RPMI8226 (cell line): ENCODE measurements around the gene ATP2B2.

Experiments used
- DNase-seq: peaks from one replicate; pipeline ENCODE4 v3.0.0-alpha.2; 2015

ATP2B2 gene

DNA sequence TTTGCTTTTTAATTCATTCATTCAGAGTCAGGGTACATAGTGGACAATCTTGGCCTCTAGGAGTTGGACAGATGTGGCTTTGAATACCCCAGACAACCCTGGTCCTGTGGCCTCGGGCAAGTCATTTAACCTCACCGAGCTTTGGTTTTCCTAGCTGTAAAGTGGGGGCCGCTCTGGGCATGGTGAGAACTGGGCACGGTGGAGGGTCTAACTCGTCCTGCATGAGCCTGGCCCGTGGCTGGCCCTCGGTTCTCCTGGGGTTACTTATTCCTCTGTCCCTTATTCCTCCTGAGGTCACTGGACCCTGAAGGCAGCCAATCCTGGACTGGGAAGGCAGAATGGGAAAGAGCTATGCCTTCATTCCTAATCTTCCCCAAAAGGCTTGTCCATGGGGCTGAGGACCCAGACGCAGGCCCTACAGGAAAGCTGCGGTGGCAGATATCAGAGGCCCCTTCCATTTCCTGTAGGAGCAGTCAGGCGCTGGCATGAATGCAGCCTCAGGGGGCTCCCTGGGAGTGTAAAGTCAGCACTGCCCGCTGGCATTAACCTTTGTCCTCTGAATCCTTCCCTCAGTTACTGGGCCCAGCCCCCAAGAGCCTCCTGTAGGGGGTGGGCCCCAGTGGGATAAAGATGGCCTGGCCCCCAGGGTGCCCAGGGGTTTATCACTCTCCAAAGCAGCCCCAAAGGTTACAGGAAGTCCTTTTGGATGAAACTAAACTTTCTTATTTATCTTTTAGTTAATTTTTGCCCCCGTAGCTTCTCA lies 166.6 kb downstream of the ATP2B2 start:
- DNase-seq = no peak

DNA sequence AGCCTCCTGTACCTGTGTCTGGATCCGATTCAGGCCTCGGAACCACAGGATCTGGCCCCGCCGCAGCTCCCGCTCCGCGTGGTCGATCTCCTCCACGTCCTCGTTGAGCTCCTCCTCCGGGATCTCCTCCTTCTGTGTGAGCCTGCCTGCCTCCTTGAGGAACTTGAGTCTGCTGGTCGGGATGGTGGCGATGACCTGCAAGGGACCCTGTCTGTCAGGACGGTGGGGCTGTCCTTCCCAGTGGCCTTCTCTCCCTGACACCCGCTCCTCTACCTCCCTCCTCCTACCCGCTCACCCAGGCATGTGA lies 167.3 kb downstream of the ATP2B2 start:
- DNase-seq = no peak

DNA sequence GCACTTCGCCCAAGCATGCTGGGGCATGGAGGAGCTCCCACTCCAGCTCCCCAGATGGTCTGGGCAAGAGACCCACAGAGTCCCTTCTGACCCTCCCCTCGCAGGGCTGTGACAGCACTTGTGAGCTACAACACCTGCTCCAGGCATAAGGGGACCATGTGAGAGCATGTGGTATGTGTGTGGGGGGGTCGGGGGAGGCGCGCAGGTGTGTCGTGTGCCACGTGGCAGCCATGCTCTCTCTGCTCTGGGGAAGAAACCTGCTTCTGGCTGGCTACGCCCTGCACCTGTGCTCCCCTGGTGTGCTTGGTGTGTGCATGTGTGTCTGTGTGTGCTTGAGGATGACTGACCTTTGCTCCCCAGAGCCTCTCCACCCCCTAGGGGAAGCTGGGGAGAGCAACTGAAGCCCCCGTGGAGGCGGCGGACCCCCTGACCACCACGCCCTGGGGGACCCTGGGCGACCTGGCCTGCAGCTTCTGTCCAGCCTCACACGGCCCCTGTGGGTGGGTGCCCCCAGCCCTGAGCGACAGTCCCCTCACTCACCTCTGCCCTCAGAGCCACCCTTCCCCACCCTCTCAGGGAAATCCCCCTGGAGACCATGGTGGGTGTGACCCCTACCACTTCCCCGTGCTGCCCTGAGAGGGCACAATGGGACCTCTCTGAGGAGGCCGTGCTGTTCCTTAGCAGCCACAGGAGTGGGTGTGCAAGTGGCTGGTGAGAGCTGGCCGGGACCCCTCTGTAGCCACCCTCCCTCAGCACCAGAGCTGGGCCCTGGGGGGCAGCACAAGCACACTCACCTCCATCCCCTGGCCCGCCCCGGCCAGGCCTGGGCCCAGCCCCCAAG lies 167.8 kb downstream of the ATP2B2 start:
- DNase-seq = peak; percentile 93

DNA sequence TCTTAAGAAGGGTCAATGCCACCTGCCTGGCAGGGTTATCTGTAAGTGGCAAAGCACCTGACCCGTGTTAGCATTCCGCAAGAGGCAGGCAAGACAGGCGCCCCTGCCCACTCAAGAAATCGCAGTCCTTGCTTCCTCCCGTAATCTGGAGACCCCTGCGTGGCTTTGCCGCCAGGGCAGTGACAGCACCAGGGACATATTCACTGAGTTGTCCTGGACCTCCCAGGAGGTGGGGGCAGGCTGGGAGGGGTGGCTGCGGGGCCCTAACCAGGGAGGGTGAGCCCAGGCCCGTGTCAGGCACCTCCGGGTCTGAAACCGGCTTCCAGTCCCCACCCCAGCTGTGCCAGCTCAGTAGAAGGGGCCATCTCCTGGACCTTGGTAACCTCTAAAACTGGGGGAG lies 168.6 kb downstream of the ATP2B2 start:
- peak; percentile 19 for DNase-seq

DNA sequence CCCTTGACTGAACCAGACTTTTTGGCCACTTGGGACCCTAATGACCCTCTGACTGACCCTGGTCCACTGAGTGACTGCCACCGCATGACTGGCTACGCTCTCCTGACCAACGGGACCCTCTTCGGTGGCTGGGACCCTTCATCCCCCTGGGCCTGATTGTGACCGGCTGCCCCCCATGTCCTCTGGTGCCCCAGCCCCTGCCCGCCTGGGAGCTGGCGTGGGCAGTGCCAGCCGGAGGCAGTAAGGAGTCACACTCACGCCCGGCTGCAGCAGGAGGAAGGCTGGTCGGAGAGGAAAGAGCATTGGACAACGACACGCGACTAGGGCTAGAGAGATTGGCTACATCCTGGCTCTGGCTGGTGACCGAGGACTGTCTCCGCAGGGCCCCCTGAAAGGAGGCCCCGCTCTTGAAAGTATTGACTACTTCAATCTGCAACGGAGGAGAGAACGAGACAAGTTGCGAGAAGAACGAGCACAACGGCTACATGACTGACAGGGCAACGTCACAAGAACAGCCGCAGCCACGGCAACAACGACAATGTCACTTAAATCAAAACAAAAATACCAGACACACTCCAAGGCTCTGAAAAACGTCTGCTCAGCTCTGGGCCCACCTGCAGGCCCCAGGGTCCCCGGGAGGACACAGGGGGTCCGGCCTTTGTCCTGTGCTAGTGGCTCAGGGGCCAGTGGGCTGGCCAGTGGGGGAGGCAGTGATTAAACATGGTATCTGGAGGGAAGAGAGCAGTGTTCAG lies 169.3 kb downstream of the ATP2B2 start:
- DNase-seq = no peak

DNA sequence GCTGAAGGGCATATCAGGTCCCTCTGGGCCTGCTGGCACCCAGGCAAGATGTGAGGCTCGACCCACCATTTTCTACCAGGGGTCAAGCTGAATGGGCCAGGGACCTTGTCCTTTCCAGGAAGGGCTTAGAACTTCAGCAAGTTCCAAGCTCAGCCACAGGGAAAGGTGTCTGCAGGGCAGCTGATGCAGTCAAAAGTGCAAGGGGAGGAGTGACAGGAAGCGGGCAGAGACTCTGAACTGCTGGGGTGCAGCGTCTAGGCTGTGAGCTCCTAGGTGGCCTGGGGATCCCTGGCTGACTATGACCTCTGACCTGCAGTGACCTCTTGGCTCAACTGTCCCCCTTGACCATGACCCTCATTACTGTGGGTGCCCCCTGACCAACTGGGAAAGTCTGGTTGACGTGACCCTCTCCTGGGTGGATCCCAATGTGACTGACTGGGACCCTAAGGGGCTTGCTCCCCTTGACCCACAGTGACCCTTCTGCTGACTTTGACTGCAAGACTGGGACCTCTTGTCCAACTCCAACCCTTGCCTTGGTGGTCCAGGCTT lies 170.1 kb downstream of the ATP2B2 start:
- peak; percentile 66 for DNase-seq

DNA sequence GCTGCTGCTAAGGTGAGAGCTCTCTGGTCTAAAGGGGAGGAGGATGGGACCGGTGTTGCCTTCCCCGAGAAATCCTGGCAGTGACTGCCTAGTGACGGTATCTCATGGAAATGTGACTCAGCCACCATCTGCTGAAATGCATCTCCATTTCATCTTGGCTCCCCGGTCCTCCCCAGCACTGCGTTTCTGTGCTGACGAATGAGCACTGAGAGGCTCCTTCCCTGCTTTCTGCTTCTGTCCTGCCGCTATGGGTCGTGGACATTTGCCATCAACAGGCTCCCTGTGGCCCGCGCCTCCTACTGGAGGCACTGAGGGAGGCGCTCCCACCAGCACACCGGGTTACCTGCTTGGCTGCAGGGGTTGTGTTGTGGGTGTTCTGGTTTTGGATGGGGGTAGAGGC lies 170.9 kb downstream of the ATP2B2 start:
- DNase-seq = no peak

DNA sequence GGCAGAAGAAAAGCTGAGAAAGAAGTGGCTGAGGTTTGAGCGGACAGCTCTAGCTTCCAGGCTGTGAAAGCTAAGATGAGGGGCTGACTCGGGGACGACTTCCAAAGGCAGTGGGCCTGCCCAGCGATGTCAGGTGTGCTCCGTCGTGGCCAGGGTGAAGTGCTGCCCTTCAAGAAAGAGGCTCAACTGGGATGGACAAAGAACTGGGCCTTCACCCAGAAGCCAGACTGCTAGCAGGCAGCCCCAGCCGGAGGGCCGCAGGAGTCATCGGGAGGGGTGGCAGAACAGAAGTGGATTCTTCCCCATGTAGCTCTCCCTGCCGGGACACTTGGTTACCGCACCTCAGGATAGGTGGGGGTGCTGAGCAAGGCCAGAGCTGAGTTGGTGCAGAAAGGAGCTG lies 171.3 kb downstream of the ATP2B2 start:
- DNase-seq = no peak

DNA sequence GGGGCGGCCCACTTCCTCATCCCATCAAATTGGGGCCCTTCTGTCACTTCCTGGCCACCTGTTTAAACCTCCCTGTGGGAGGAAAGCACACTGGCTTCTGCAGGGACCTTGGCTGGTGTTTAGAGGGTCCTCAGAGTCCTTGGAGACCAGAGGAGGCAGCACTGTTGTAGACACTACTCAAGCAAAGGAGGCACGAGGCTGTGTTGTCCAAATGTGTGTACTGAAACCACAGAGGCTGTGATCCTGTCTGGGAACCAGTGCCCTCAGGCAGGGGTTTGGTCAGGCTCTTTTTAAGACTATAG lies 172.1 kb downstream of the ATP2B2 start:
- DNase-seq = no peak

DNA sequence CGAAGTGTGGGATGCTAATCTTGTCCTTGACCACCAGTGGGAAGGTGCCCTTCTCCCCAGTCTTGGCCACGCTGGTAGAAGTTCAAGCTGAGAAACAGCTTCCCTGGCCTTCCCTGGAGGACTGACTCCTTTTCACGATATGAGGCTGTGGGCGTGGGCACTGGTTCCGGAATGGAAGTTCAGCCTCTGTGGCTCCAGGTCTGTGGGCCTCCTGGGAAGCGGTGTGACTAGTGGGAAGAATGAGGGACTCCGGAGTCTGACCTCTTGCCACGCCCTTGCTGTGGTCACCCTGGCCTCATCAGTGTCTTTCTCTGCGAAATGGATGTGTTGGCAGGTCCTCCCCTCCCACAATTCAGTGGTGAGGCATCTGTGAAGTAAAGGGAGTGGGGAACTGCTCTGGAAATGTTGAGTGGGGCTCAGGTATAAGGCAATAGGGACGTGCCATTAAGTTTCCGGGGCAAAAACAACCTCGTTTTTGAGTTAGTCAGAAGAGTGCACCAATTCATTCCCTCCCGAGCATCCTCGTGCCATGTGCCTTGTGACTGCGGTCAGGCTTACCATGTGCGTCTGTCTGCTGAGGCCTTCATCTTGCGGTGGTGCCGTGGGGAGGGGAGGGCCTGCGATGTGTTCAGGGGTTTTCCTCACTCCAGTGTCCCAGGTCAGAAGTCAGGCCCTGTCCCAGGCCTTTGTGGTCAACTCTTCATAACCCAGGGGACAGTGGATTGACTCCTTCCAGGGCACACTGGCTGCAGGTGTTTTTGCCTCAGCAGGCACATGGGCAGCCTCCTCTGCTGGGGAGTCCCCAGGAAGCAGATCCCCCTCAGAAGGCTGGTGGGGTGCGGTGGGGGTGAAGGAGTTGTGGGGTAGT lies 172.7 kb downstream of the ATP2B2 start:
- no peak for DNase-seq

DNA sequence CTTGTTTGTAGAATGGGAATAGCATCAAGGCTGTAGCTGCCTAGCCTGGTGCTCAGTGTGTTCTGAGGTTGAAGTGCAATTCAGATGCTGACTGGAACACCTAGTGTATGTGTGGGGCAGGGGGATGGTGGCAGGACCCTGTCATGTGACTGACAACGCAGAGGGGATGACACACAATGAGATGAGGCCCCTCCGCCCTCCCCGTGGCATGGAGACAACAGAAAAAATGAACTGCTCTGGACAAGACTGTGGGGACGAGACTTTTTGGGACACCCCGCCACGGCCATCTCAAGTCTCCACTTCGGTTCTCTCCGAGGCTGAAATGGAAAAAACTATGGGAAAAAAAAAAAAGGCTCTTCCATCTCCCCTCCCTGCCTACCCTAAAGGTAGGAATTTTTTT lies 174.1 kb downstream of the ATP2B2 start:
- no peak for DNase-seq

DNA sequence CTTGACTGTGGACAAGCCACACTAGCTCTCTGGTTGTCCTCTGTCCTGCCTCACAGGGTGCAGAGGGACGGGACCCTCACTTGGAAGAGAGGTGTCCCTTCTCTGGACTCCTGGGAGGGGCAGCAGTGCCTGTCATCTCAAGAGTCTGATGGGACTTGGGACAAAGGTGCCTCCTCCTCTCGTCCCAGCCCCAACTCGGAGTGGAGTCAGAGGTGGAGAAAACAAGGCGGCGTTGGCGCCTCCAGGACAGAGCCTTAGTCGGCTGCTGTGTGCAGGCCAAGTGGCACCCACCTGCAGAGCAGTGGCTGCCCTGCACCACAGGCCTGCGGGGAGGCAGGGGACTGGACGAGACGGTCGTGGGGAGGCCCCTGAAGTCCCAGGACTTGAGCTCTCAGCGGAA lies 175.1 kb downstream of the ATP2B2 start:
- no peak for DNase-seq

DNA sequence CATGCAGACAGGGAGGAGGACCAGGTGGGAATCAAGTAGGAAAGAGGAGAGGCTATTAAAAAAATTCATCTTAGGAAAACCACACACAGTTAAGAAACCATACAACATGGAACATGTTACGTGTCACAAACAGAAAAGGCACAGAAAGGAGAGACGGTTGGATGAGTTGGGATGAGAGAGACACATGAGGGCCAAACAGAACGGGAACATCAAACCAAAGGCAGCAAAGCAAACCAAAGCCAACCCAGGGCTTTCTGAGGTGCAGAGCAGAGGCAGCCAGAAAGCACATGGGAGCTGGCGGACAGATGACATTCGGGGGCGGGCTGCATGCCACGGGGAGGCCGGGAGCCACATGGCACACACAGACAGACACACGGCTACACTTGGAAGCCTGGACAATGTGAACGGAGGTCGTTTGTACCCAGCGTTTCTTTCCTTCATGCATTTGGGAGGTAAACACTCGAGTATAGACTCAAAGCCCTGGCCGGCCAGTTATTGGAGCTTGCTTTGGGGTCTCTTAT lies 175.8 kb downstream of the ATP2B2 start:
- DNase-seq = no peak

DNA sequence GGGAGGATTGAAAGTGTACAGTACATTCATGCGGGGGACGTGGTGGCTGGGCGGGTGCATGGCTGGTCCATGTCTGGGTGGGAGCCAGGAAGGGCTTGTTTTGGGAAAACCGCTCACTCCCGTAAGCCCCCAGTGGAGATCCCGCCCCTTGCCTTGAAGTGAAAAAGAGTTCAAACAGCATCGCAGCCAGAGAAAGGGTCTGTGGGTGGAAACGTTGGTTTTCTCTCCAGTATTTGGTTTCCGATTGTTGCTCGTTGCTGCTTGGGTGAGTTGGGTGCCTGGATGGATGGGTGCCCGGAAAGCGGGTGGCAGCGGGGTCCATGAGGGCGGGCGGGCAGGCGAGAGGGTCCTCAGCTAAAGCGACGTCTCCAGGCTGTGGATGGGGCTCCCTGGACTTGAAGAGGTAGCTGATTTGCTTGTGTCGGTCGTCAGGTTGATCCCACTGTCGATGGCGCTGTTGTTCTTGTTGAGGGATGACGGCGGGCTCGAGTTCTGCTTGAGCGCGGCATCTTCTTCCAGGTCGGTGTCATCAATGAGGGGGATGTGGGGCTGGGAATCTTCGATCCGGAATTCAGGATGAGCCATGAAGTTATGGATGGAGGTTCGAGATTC lies 176.8 kb downstream of the ATP2B2 start:
- no peak for DNase-seq

DNA sequence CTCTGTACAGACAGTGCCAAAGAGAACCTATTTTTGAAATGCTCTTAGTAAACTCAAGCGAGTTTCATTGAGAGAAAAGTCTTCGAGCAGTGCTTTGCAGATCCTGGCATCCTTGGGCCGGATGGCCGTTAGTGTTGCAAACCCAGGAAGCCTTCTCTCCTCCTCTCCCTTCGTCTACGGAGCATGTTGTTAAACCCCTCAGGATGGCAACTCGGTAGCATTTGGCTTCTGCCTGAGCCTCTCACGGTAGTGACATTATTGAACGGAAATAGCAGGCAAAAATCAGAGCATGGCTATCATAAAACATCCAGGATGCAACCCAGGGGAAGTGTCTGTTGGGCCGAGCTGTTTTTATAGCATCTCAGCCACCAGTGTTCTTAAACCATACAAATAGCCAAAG lies 177.8 kb downstream of the ATP2B2 start:
- DNase-seq = no peak

DNA sequence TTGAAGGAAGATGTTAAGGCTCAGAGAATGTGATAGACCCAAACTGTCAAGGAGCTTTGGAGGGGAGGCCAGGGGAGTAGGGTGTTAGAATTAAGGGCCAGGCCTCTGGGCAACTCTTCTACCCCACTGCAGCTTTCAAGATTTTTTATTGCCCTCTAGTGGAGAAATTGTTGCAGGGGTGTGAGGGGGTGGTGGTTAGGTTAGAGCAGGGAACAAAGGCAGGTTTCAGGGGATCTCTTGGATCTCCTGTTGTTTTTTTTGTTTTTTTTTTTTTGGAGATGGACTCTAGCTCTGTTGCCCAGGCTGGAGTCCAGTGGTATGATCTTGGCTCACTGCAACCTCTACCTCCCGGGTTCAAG lies 183.1 kb downstream of the ATP2B2 start:
- DNase-seq = peak; percentile 39

DNA sequence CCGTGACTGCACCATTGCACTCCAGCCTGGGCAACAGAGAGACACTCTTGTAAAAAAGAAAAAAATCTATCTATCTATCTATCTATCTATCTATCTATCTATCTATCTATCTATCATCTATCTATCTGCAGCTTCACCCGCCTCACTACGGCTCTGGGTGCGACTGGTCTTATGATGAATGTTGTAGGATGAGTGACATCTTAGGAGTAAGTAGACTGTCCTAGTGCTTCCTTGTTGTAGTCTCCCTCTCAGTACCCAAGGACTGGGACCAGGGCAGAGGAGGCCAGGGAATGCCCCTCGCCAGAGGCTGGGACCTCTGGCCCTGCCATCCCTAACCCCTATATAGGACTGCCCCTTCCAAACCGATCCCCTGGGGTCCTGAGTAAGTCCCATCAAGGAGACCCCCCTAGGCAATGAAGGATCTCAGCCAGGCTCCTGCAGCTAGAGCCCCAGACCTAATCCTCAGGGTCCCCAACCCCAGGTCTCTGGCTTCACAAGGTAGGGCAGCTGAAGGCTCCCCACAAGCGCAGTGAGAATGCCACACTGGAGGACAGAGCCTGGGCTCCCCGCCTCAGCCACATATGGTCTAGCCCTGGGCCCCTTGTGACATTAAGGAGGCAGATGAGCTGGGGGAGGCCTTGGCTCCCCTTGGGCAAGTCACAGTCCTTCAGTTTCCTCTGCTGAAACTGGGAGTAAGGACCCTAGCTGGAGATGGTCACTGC lies 183.6 kb downstream of the ATP2B2 start:
- no peak for DNase-seq

DNA sequence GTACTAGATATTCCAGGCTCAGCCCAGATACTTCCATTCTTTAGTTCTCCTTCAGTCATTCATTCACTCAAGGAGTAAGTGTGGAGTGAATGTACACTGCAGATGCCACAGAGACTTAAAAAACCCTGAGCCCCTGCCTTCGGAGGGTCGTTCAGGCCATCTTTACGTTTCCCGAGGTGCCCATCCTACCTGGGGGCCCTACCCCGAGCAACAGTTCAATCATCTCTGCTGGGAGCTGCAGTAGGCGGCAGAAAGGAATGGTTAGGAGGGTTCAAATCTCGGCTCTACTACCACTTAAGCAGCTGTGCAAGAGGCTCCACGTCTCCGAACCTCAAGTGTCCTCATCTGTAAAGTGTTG lies 185.1 kb downstream of the ATP2B2 start:
- DNase-seq = no peak

DNA sequence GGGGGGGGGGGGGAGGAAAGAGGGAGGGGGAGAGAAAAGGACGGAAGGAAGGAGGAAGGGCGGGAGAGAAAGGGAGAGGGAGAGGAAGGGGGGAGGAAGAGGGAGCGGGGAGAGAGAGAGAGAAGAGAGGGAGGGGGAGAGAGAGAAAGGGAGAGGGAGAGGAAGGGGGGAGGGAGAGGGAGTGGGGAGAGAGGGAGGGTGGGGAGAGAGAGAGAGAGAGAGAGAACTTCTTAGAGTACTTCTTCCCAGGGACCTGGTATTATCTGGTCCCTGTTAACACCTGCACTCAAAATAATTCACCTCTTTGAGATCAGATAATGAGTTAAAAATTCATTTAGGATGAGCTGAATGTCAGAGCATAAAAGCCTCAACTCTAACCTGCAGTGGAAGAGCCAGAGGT lies 185.6 kb downstream of the ATP2B2 start:
- DNase-seq = no peak

DNA sequence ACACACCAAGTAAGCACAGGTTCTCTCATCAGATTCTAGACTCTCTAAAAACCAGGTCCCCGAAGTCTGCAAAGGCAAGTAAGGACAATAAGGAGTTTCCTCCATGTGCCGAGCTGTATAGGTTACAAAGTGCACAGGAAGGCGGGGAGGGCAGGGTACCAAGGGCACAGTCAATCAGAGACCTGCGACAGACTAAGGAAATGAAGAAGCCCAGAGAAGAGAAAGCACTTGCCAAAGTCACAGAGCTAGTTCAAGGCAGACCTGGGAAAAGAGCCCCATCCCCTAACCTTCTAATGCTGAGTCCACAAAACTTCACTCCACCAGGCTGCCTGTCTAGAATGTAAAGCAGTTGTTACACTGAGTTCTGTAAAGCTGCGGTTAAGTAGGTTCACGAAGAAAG lies 186.1 kb downstream of the ATP2B2 start:
- DNase-seq = no peak

DNA sequence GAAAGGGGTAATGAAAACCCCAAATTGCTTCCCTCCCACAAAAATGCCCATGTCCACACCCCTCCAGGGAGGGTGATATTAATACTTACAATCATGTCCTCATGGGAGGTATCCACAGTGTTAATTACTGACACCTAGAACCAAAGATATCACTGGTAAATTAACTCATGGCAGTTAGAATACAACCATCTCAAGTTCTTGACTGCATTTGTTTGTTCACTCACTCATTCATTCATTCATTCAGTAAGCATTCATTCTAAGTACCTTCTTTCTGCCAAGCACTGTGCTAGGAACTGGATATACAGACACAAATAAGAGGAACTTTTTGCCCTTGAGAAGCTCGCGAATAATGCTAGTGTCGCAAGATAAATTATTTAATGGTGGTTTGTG lies 187.4 kb downstream of the ATP2B2 start:
- no peak for DNase-seq
